Measurements from ENCODE around the gene CYFIP2.
"Not testable (repeated sequence)": the region's sequence is repeated elsewhere in the genome, so short reads cannot be mapped to it uniquely, and the experiment has no call there.

Gene CYFIP2

DNA sequence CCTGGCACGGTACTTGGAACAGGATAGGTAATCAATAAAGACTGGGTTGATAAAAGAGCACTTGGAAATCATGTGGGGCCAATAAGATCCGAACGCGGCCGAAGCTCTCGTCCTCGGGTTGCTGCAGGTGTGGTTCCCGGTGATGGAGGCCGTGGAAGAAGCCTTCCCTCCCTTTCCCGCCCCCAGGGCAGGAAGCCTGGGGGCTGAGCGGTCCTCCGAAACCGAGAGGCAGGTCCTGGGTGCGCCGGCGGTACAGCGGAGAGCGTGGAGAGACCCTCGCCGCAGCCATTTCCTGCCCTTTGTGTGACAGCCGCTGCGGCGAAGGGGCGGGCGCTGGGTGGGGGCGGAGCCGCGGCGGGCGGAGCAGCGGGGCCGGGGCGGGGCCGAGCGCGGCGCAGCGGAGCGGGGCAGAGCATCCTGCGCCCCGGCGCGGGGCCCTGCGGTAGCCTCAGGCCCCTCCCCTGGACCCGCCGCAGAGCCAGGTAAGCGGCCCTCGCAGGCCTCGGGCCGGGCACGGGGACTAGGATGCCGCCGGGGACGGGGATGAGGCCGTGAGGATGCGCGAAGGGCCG lies at the start of gene CYFIP2:
CYFIP2 (plus strand) TSS at position 410 of the 572 bp plus-strand sequence. CDS start 19,239 bp downstream, outside the sequence.
- no peak for DNase-seq (ENCODE audit: low read depth, low spot score)

DNA sequence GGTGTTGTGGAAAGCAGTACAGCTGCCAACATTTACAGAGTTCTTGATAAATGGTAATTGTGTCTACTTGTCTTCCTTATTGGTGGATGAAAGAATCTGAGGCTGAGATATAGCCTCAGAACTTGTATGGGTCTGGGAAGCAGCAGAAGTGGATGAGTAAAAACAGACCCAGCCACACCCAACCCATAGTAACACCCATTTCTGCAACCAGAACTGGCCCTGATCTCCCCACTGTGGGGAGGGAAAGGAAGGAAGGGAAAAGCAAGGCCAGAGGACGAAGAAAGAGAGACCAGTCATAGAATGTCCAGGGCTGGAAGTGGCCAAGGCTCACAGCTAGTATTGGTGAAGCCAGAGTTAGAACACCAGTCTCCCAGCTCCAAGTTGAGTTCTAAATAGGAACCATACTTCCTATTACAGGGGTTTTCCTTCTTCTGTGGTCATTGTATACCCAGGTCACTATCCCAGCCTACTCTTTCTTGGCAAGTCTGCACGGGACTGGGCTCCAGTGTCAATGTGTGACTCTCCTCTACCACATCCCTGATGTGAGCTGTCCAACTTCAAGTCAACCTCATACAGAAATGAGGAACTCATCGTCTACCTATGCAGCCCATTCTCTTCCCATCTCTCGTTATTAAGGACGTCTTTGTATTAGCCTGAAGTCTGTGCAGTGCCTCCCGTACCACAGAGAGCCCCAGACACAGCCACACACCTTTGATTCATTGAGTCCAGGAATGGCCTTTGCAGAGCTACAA lies 49.4 kb upstream of the CYFIP2 start:
- no peak for DNase-seq (ENCODE audit: low read depth, low spot score)

DNA sequence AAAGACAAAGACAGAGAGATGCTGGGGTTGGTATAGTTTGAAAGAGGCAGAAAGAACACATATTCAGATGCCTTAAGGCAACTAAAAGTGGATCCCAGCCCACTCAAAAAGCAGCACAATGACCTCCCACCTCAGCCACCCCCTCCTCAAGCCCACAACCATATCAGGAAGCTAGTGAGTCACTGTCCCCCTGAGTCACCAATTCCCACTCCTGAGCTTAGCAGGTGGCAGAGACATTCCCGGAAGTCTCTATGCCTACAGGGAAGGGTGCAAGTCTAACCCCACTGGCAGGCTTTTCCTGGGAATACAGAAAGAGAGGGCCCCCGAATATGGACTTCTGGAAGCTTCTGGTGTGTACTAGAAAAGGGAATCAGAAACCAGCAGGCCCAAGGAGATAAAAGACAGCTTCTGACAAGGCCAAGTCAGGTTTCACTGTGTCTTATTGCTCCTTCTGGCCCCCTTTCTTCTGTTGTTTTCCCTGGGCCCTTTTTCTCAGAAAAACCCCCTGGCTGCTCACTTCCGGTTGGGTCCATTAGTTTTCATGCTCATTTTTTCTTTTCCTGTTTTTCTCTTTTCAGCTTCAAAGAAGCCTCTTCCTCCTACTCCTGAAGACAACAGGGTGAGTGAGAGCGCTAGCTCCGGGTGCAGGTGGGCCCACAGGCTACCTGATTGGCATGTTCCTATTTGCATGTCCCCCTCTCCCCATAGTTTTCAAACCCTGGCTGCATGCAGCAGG lies 48.5 kb upstream of the CYFIP2 start:
- DNase-seq (ENCODE audit: low read depth, low spot score), result no peak

DNA sequence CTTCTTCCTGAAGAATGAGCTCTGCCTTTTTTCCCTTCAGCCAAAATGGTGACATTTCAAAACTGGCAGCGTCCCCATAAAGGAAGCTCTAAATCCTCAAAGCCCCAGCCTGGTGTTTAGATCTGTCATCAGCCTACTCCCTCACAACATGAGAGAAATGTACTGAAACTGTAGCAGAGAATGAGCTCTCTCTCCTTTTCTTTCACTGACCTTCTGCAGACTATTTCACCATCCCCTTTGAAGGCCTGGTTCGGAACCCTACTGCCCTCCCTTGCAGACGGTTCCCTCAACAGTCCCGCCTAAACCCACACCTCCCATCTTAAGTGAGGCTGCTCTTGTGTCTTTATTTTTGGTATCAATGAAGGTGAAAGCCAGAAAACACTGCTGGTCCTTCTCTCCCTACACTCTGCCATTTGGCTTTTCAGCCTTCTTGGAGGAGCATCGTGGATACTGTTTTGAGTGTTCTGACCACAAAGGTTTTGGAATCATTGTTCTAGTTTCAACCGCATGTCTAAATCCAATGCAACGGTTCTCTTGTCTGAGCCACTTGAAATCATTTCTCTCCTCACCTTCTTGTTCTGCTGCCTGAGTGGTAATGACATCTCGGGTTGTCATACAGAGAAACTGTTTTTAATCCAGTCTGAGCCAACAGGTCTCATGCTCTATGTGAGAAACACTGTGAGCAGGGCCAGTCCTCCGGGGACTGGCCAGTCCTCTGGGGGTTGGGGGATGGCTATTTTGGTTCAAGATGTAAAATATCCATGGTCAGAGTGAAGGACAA lies 46.2 kb upstream of the CYFIP2 start:
- DNase-seq (ENCODE audit: low read depth, low spot score), result no peak

DNA sequence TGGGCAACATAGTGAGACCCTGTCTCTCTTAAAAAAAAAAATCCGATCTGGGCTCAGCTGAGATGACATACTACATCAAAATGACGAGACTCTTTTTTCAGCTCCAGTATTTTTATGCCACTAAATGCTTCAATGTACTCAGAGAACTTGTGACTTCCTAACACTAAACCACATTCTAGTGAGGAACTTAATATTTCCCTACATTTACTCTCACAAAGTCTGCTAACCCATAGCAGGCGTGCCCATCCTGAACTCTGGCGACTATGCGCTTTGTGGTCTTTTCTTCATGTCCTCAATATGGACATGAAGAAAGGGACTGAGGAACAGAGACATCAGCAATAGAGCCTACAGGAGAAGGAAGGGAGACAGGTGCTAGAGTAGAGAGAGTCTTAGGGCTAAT lies 44.0 kb upstream of the CYFIP2 start:
- DNase-seq (ENCODE audit: low read depth, low spot score), result no peak

DNA sequence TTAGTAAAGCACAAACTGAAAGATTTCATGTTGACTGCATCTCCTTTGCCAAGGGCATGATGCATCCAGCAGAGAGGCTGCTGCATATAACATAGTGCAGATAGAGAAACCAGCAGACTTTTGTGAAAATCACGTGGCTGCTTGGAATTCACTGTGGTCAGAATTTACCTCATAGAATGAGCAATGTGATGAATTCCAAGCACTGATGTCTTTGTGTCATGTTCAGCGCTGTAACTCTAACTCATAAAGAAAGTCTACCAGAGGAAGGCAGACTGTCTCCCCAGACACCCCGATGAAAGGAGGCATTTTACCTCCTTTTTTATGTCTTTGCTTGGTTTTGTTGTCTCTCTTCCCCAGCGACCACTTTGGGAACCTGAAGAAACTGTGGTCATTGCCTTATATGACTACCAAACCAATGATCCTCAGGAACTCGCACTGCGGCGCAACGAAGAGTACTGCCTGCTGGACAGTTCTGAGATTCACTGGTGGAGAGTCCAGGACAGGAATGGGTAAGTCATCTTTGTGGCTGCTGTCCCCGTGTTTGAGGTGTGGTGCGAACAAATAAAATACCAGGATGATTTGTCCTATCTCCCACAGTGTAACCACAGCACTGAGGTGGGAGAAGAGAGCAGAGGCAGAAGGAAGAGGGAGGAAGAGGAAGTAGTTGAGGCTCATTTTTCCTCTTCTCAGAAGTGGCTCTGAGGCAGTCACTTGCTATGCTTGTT lies 43.3 kb upstream of the CYFIP2 start:
- no peak for DNase-seq (ENCODE audit: low read depth, low spot score)

DNA sequence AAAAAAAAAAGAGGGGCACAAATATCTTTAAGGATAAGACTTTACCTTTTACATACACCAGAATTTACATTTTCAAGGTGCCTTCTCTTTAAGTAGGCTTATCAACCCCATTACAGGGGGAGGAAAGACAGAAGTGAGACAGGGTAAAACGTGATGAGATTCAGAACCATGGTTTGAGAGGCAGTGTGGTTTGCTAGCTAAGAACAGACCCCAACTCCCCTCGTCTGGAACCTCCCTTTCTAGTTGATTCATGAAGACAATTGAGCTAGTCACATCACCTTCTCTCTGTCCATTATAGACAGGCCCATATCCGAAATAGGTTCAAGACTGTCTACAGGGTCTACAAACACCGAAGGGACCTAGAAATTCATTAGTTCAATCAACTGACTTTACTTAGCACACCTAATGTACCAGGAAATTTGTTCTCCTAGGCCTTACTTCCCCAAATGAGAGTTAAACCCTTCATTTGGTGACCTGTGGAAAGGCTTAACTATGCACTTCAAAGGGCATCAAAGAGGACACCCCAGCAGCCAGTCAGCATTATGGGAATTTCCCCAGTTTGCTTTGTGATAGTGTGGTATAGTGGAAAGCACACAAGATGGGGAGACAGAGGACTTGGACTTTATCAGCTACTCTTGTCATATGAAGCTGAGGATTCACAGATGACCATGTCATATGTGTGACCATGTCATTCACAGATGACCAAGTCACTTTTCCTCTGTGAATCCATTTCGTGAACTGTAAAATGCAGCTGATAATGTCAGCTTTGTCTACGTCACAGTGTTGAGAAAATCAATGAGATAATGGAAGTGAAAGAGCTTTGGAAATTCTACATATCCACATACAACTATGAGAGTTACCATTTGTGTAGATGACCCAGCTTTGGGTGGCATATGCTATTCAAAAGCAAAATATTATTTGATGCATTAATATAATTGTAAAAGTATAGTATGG lies 40.2 kb upstream of the CYFIP2 start:
- no peak for DNase-seq (ENCODE audit: low read depth, low spot score)

DNA sequence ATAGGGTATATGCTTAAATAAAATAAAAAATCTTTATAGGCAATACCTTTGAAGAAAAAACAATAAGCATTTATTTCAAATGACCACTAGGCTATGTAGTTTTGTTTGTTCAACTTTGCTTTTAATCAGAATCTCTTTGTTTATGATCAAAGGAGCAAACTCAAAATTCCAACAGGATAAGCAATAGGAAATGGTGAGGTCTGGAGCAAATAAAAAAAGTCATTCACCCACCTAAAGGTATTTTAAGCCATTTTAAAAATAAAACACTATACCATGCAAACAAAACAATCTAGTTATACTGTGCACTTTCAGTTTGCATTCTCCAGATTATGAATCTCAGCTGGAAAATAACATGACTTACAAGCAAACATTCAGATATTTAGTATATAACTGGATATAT lies 35.3 kb upstream of the CYFIP2 start:
- no peak for DNase-seq (ENCODE audit: low read depth, low spot score)

DNA sequence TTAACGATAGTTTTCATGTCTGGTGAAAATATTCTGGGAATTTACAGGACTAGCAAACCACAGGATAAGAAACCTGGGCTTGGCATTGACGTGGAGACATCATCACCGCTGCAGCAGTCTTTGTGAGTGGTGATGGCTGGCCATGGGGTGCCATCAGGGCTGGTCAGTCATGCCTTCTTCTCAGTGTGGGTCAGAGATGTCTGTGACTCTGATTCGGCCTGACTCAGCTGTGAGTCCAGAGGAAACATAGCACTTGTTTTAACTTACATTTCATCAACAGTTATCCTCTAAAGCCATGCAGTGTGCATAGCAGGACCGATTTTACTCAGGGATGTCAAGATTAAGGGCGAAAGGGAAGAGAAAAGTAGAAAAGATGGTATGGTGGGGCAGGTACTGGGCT lies 33.2 kb upstream of the CYFIP2 start:
- no peak for DNase-seq (ENCODE audit: low read depth, low spot score)

DNA sequence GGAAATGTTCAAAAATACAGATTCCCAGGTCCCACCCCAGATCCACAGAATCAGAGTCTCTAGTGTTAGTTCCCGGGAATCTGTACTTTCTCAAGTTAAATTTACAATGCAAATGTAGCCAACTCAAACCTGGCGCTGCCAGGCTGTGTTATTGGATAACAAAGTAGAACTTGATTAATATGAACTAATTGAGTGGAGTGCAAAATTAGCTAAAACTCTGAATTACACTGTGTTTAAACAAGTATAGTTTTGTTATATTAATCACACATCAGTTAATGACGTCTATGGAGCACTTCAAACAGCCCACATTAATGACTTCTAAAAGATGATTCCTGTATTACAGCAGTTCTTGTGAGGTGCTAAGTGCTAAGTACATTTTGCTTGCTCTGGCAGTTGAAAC lies 32.4 kb upstream of the CYFIP2 start:
- DNase-seq (ENCODE audit: low read depth, low spot score), result no peak

DNA sequence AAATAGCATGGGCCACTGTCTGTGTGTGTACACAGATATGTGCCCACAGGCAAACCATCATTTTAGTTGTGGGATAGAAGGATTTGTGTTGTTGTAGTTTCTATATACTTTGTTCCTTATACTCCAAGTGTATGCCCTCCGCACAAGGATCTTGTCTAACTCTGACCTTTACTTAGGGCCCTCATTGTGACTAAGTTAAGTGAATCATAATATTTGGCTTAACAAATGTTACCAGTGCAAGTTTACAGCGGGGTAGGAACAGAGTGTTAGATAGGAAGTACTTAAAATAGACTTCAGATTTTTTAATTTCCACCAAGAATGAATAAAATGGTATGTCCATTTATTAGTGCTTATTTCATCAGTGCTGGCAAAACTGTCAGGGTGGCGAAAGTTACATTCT lies 29.5 kb upstream of the CYFIP2 start:
- DNase-seq (ENCODE audit: low read depth, low spot score), result no peak

DNA sequence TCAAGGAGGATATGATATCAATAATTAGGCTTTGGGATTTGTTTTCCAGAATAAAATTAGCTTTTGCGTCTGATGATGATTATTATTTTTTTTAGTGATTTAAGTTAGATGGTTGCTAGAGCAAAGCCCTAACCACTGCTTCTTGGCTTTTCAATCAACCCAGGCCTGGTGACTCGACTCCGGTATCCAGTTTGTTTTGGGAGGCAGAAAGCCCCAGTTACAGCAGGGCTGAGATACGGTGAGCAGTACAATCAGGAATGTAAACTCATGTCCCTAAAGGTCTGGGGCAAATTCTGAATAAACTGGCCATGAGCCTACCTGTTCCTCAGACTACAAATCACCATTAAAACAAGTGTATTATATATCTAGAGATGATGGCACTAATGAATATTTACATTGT lies 24.4 kb upstream of the CYFIP2 start:
- DNase-seq (ENCODE audit: low read depth, low spot score), result no peak

DNA sequence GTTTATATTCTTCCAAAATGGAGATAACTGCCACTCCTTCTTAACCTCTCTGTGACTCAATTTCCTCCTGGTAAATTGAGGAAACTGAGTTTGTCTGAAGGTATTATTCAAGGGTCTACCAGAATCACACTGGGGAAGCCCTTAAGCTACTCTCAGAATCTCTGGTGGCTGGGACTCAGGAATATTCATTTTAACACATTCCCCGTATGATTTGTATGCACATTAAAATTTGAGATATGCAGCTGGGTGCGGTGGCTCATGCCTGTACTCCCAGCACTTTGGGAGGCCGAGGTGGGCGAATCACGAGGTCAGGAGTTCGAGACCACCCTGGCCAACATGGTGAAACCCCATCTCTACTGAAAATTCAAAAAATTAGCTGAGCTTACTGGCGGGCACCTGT lies 21.2 kb upstream of the CYFIP2 start:
- DNase-seq (ENCODE audit: low read depth, low spot score), result not testable (repeated sequence)

DNA sequence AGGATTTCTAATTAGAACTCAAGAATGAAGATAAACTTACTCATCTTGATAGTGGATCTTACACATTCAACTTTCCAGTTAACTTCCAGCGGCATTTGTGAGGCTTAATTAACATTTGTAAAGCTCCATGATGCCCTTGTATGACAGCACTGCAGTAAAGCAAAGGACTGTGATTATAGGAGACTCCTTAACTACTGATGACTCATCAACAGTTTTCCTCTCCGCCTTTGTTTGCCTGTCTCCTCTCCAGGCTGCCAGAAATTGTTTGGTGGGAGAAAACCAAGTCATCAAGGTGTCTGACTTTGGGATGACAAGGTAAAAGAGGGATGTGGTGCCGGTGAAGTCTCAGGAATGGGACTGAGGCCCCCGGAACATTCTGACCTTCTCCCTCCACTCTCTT lies 20.4 kb upstream of the CYFIP2 start:
- peak; percentile 40 for DNase-seq (ENCODE audit: low read depth, low spot score)

DNA sequence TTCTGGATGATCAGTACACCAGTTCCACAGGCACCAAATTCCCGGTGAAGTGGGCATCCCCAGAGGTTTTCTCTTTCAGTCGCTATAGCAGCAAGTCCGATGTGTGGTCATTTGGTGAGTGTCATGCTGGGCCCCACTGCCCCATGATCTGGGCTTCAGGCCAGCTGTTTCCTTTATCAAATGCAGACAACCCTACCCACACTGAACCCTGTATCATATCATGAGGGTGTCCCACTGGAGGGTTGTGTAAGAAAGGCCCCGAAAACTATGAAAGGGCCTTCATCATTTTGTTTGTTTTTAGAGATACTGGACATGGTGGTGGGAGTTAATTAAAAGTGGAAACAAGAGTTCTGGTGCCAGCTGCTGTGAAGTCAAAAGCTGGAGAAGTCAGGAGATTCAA lies 20.0 kb upstream of the CYFIP2 start:
- DNase-seq (ENCODE audit: low read depth, low spot score), result no peak

DNA sequence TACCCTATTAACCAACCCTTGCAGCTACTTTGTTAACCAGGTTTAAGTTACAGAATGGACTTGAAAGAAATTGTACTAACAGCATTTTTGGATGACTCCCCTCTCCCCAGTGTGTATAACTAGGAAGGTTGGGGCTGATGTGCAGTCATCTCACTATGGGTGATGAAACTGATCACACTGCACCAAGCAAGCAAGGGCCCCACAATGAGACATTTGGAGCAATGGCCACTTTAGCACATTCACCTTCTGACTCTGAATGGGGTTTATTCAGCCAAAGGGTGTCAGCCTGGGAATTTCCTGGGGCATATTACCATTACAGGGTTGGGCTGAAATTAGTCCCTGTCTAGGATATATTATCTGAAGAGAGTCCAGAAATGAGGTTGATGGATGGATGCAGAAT lies 18.7 kb upstream of the CYFIP2 start:
- DNase-seq (ENCODE audit: low read depth, low spot score), result no peak

DNA sequence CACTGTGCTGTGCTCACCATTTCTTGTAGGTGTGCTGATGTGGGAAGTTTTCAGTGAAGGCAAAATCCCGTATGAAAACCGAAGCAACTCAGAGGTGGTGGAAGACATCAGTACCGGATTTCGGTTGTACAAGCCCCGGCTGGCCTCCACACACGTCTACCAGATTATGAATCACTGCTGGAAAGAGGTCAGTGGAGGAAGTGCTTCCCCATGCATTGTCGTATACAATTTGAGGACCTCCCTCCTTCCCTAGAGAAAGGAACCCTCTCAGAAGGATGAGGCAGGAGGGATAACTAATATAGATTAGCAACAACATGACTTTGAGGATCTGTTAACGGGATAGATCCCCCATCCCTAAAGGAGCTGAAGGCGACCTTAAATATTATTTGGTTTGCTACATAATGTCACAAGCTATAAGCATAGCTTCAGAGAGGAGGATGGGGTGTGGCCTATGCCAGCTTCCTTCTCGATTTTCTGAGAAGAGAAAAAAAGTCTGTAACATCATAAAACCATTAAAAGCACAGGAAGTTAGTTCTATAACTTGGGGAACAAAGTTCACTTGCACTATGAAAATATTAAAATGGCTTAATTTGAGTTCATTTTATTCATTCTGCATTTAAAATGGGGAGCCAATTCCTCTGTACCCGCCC lies 17.0 kb upstream of the CYFIP2 start:
- DNase-seq (ENCODE audit: low read depth, low spot score), result no peak

DNA sequence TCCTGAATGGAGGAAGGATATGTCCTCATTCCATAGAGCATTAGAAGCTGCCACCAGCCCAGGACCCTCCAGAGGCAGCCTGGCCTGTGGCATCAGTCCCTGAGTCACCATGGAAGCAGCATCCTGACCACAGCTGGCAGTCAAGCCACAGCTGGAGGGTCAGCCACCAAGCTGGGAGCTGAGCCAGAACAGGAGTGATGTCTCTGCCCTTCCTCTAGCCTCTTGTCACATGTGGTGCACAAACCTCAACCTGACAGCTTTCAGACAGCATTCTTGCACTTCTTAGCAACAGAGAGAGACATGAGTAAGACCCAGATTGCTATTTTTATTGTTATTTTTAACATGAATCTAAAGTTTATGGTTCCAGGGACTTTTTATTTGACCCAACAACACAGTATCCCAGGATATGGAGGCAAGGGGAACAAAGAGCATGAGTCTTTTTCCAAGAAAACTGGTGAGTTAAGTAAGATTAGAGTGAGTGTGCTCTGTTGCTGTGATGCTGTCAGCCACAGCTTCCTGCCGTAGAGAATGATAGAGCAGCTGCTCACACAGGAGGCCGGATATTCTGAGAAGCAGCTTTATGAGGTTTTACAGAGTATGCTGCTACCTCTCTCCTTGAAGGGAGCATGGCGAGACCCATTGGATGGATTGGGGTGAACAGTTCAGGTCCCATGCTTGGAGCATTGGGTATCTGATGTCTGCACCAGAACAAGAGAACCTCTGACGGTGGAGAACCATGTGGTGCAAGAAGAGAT lies 13.0 kb upstream of the CYFIP2 start:
- no peak for DNase-seq (ENCODE audit: low read depth, low spot score)

DNA sequence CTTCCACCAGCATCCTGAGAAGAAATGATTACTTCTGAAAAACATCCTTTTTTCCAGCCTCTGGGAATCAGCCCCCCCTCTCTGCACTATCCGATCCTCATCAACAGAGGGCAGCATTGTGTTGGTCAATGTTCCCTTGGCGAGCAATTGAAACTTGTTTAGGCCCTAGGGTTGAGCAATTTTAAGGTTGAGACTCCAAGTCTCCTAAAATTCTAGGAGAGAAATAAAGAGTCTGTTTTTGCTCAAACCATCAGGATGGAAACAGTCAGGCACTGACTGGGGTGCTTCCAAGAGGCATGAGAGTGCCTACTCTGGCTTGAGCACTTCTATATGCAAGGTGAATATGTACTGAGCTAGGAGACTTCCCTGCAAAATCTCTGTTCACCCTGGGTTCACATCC lies 12.4 kb upstream of the CYFIP2 start:
- DNase-seq (ENCODE audit: low read depth, low spot score), result no peak

All from iPS DF 19.7 (cell line).